GM18511 (cell line): ENCODE results near the gene SLC16A8.

Source experiments
- ATAC-seq: cut with Tn5 transposase; IDR thresholded peaks from one replicate; pipeline ENCODE4 v1.9.1; 2021; ENCODE audit warnings: mild to moderate bottlenecking, moderate library complexity; ENCODE audit not compliant: unreplicated experiment

SLC16A8 gene

DNA sequence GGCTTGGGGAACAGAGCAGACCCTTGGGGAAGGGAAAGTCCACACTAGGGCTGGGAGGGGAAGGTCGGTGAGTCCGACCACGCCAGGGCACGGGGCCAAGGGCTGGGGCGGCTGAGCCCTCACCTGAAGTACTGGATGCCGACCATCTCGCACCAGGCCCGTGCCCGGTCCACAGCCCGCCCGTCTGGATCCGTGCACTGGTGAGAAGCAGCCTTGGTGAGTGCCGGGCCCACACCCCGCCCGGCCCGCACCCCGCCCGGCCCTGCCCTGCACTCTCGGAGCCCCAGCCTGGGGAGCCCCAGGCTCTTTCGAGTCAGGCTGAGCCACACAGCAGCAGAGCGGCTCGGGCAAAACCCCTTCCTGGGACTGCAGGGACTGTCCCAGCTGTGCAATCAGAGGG lies 28.4 kb upstream of the SLC16A8 start:
- no peak for ATAC-seq

DNA sequence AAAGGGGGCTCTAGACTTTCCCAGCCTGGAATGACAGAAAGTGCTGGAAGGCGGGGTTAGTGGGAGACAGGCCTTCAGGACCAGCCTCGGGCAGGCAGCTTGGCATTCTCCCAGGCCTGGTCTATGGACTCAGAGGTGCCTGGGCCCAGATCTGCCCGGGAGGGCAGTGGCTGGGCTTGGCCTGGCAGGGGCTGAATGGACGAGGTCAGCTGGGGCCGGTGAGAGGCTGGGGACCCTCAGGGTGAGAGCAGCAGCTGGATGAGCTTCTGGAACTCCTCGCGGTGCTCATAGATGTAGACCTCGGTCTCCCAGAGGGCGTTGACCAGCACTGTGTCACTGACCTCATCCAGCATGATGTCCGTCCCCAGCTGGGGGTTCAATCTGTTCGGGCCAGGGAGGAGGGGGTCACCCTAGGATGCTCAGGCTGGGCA lies 28.0 kb upstream of the SLC16A8 start:
- no peak for ATAC-seq

DNA sequence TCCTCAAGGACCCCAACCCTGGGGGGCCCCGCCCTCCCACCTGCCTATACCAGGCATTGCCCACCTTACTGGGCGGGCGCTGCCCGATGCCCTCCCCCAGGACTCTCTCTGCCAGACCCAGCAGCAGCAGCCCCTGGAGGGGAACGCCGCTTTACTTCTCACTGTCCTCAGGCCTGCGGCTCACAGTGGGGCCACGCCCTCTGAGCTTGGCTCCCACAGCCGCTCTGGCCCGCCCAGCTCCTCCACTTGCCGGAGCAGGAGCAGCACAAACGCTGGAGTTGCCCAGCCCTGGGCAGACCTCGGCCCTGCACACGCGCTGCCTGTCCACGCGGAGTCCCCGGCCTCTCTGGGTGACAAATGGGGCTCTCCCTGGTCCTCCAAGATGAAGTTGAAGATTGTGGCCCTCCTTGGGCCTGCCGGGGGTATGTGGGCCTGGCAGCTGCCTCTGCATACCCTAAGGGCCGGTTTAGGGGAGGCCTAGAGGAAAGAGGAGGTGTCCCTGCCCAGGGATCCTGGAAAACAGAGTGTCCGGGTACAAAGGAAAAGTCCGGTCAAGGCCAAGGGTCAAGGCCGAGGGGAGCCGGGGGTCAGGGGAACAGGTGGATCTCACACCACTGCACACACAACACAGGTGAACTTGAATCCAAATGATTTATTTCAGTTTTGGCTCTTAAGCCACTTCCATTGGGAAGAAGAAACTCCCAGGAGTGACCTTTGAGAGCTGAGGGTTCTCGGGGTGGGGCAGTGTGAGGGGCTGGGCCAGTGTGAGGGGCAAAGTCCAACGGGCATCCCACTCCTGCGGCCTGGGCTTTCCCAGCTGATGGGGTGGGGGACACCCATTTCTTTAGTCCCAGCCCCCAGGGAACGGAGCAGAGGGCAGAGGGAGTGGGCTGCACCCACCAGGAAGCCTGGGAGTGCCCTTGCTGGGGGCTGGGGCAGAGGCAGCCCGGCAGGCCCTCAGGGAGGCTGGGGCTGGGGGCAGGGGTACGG lies 27.2 kb upstream of the SLC16A8 start:
- ATAC-seq: no peak

DNA sequence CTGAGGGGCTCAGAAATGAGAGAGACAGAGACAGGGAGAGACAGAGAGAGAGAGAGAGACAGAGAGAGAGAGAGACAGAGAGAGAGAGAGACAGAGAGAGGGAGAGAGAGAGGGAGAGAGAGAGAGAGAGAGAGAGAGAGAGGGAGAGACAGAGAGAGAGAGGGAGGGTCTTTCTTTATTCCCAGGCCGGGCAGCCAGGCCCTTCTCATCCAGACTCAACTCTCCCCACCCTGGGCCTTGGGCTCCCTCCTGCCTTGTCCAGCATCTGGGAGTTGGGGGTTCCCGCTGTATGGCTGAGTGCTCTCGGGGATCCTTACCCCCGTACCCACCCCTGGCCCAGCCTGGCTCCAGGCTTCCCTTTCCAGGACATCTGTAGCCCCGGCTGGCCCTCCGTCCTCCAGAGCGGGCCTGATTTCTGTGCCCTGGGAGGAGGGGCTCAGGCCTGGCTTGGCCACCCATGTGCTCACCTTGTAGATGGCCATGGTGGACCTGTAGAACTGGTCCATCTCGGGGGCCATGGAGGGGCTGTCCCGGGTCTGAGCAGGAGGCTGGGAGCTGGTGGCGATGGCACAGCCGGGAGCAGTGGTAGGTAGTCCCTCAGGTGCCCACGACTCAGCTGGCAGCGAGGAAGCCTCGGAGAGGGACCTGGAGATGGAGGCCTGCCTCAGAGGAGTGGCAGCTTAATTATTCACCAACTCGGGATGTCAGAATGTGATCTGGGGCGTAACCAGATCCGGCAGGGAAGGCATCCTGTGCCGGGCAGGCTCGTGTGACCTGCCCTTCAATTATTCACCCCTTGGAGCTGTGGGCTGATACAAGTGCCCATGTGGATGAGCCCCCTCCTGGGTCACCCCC lies 26.3 kb upstream of the SLC16A8 start, which contains the start of gene BAIAP2L2:
TSS of gene BAIAP2L2 (minus strand) at position 677 of the 855 bp plus-strand sequence. CDS start at position 518, 159 bp downstream.
- ATAC-seq: no peak

DNA sequence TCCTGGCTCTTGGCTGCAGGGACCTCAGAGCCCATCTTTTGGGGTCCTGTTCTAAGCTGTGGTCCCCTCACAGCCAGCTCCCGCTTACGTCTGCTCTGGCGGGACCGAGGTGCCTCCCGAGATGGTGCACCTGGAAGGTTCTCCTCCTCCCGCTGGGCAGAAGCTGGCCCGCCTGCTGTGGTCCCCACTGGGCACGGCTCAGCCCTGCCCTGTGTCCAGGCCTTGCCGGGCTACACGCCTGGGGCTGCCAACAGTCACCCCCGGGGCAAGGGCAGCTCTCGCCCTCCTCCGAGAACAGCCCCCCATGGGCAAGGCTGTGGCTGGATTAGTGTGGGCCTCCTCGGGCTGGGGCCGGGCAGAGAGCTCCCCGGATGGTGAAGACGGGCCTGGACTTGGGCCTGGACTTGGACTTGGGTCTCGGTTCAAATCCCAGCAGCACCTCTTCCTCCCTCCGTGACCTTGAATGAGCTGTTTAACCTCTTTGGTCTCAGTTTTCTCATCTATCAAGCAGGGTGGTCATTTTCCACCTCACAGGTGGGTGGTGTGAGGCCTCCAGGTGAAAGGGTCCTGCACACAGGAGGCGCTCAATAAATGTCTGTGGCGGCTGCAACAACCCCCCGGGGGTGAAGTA lies 25.5 kb upstream of the SLC16A8 start:
- no peak for ATAC-seq

DNA sequence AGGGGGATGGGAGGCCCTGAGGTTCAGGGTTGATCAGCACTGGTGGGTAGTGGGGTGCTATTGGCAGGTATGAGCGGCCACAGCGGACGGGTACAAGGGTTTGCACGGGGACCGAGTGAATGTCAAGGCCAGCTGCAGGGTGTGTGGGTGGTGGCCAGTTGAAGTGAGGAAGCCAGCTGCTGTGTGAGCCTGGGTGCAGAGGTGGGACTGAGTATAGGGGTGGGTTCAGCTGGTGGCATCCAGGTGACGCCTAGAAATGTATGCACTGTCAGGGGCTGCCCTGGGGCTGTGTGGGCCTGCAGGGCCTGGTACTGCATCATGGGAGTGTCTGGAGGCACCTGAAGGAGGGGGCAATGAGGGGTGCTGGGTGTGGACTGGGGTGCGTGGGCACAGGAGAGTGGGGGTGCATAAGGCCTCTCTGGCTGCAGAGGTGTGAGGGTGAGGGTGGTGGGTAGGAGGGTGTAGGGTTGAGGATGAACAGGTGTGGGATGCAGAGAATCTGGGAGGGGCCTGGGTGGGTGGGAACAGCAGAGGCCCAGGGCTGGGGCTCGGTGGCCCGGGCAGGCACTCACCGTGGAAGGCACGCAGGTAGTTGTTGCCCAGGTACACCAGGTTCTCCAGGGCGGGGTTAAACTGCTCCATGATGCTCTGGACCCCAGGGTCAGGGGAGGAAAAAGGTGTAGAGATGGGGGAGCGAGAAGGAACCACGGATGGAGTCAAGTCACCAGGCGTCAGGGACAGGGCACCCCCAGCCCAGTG lies 24.8 kb upstream of the SLC16A8 start:
- no peak for ATAC-seq

DNA sequence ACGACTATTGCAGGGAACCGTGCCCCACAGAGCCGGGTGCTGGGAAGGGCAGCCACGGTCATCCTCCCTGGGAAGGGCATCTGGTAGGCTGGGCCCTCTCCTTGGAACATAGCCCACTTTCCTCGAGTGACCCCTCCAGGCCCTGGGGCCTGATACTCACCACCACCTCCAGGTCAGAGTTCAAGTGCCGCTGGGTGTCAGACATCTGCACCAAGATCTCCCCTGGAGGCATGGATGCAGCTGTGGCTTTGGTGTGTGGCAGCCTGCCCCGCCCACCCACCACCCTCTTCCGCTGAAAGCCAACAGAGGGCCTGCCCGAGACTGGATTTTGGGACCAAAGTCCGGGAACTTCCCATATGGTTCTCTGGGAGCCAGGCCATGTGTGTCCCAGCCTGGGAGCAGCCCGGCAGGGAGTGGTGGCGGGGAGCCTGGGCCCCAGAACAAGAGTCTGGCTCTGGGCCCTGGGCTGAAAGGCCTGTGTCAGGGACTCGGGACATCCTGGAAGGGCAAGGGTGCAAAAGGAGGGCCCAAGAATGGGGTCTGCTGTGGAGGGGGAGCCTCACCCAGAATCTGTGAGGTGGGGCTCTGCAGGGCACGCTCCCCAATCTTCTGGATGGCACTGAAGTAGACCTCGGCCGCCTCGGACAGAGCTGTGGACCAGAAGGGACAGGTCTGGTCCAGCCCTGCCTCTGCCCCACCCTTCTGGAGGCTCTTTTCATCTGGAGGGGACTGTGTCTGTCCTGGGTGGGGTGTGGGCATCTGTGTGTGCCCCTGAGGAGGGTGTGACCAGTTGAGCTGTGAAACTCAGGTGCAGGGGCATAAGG lies 23.9 kb upstream of the SLC16A8 start:
- ATAC-seq: no peak

DNA sequence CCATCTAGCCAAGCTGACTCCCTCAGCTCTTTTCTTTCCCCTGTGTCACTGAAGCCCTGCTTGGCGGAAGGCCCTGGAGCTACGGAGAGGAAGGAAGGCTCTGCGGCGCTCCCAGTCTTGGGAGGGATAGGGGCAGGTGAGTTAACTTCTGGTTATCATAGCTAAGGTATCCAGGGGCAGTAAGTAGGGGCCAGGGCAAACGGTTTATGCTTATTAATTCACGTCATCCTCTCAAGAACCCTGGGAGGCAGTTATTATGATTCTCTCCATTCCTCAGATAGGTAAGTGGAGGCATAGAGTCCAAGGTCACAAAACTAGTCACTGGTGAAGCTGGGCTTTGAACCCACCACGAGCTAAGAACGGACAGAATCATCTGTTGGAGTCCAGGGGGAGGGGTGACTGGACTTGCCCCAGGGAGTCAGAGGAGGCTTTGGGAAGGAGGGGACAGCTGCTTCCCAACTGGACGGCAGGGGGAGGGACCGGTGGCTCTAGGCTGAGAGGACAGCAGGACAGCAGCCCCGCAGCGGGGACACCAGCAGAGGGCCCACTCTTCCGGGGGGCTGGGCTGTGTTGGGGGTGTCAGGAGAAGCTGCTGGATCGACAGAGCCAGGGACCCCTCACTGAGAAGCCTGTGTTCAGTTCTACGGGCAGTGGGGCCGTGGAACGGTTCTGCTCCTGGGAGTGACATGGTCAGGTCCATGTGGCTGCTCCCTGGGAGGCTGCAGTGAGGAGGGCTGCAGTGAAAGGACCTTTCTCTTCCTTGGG lies 23.0 kb upstream of the SLC16A8 start:
- no peak for ATAC-seq

DNA sequence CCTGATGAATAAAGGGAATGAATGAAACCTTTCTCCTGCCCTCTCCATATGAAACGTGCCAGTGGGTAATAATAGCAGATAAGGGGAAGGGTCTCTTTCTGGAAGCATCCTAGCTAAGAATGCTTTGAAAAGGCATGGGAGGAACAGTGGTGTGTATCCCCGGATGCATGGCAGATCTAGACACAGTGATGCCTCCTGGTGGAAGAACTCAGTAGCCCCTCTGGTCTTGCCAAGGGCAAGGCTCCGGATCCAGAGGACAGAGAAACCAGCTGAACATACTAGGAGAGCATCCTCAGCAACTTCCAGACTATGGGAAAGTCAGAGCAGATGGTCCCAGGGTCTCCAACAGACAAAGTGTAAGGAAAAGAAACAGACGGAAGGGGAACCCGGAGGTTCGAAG lies 20.1 kb upstream of the SLC16A8 start:
- ATAC-seq: no peak

DNA sequence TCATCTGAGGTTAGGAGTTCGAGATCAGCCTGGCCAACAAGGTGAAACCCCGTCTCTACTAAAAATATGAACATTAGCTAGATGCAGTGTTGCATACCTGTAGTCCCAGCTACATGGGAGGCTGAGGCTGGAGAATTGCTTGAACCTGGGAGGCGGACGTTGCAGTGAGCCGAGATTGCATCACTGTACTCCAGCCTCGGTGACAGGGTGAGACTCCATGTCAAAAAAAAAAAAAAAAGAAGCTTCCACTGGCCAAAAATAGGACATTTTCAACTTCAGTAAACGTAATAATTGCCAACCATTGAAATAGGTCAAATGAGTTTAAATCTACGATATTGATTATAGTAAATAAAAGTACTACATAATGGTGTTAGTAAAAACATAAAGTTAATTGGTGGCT lies 19.7 kb upstream of the SLC16A8 start:
- ATAC-seq: no peak

DNA sequence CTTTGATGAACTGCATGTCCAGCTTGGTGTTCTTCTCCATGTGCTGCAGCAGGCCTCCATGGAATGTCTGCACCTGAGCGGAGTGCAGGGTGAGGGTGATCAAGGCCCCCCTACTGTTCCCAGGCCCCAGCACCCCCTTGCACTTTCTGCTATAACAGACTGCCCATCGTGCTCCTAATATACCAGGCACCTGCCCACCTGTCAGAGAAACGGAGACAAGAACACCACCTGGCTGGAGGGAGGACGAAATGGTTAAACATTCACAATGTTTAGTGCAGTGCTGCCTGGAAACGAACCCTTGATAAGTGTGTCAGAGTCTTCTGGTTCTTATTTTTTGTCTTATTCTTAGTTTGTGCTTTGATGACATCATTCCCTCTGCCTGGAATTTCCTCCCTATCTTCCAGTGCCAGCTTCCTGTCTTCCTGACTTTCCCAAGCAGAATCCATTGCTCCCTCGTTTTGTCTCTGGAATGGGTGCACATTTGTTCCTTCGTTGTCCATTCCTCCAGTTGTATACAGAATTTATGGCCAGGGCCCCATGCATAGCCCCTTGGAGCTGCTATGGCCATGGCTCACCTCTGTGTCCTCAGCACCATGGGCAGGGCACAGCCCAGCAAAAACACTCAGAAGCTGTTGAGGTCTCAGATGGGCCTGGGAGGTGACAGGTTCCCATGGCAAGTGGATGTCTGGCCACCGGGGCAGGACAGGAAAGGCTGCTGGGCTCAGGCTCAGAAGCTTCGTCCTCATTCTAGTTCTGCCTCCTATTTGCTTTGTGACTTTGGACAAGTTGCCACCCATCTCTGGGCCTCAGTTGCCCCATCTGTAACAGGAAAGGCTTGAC lies 14.6 kb upstream of the SLC16A8 start:
- ATAC-seq: no peak

DNA sequence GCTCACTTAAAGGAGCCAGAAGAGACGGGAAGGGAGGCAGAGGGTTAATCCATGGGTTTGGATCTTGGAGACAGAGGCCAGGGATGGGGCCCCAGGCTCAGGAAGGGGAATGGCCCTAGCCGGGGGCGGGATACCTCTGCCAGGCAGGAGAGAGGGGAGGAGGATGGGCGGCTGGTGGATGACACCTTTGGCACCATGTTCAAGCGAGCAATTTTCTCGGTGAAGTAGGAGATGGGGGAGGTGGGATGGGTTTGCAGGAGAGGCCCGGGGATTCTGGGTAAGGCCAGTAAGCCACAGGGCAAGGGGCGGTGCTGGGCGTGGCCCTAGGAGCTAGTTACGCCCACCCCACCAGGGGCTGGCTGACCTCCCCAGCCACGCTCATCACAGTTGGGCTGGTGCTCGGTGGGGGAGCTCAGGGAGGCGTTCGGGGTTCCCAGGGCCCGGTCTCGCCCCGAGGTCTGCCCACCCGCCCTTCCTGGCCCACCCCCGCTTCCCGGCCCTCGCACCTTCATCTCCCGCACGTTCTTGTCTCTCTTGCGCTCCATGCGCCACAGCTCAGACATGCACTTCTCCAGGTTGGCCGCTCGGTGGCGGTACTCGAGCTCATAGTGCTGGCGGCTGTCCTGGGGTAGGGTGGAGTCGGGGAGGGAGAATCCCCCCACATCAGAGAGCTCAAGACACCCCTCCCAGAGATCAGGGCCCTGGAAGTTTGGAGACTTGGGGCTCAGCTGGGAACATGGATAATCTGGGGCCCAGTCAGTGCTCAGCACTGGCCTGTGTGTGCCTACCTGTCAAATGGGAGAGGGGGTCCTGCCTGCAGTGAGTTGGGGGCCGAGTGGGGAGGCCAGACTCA lies 13.8 kb upstream of the SLC16A8 start:
- no peak for ATAC-seq

DNA sequence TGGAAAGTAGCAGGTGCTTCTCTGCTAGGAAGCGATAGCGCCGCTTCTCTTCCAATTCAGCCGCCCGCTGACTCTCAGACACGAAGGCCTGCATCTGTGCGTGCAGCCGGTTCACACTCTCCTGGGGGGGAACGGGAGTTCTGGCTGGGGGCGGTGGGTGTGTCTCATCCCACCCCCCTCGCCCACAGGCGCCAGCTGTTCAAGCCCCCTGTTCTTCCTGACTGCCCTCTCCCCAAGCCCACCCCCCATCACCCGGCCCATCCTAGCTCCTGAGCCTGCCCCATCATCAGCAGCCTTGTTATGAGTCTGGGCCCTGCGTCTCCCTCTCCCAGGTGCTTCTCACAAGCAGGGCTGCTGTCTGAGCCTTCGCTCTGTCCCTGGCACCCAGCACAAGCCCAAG lies 13.1 kb upstream of the SLC16A8 start:
- no peak for ATAC-seq

DNA sequence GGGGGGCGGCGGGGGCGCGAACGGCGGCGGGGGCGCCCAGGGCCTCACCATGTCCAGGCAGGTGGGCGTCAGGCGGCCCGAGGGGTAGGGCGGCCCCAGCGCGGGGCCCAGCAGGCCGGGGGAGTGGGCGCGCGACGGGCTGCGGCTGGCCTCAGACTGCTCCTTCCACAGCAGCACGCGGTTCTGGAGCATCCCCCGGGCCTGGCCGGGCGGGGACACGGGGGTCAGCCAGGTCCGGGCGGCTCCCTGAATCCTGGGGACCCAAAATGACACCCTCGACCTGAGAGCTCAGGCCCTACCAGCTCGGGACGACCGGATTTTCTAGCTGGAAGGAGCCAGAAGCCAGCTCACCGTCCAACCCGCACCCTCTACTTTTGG lies 5.5 kb upstream of the SLC16A8 start:
- ATAC-seq: no peak

DNA sequence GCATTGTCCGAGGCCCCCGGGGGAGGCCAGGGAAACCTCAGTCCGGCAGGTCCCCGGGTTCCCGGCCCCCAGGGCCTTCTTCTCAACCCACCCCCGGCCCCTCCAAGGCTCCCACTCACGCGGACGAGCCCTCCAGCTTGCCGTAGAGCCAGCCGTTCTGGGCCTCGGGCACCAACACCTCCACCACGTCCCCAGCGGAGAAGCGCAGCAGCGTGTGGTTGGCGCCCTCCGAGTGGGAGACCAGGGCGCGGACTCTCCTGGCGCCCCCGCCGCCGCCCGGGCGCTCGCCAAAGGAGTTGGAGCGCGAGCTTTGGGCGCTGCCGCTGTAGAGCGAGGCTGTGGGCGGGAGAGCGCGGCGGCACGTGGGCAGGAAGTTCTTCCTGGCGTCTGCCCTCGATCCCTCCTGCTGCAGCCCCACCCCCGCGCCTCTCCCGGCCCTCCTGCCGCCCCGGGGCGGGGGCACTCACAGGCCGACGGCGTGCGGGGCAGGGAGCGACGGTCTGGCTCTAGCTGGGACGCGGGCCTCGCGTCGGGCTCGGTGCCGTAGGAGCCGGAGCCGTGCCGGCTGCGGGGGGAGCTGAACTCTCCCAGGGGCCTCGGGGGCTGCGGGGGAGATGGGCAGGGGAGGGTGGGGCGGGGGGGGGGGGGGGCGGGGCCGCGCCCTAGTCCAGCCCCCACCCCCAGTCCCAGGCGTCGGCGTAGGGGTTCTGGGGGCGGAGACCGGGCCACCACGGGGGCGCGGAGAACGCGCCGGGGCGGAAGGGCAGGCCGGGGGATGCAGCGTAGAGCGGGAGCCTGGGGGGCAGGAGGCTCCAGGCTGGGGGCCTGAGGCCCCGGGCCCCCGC lies 4.9 kb upstream of the SLC16A8 start:
- no peak for ATAC-seq

DNA sequence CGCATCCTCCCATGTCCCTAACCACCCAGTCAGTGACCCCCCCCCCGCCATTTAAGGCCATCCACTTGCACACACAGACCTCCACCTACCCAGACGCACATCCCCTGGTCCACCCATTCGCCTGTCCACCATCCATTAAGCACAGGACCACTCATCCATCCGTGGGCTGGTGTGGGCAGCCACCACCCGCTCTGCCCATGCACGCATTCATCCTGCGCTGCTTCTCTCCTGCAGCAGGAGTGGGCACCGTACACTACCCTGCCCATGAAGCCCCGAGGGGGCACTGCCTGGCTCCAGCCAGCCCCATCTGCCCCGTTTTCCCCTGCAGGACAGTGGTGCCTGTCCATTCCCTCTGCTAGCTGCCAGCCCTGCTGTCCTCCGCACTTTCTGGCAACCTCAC lies 3.9 kb upstream of the SLC16A8 start:
- no peak for ATAC-seq
